ENCODE data around the gene LY86.

DNA sequence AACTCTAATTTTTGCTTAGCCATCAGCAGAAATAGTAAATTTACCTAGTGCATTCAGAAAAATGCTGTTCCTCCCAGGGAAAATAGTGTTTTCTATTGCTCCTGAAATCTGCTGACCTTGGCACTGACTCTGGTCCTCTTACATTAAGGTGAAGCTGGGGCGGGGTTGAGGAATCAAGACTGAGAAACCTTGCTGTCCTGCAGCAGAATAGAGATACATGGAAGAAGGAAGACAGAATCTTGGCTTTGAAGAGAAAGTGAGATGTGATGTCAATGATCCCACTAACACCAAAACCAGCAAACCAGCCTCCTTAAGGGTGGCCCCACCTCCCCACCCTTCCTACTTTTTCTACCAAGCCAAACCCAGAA, 840 bp upstream of the LY86 start:
- TF ChIP-seq, protein P1, sequence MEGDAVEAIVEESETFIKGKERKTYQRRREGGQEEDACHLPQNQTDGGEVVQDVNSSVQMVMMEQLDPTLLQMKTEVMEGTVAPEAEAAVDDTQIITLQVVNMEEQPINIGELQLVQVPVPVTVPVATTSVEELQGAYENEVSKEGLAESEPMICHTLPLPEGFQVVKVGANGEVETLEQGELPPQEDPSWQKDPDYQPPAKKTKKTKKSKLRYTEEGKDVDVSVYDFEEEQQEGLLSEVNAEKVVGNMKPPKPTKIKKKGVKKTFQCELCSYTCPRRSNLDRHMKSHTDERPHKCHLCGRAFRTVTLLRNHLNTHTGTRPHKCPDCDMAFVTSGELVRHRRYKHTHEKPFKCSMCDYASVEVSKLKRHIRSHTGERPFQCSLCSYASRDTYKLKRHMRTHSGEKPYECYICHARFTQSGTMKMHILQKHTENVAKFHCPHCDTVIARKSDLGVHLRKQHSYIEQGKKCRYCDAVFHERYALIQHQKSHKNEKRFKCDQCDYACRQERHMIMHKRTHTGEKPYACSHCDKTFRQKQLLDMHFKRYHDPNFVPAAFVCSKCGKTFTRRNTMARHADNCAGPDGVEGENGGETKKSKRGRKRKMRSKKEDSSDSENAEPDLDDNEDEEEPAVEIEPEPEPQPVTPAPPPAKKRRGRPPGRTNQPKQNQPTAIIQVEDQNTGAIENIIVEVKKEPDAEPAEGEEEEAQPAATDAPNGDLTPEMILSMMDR (IDR thresholded peaks at IDR 0.05; ENCODE audit: poor library complexity, severe bottlenecking), result no peak
- TF ChIP-seq RAD21 (conservative IDR thresholded peaks at IDR 0.05) (no peak), SMC3 (conservative IDR thresholded peaks at IDR 0.05; ENCODE audit: poor library complexity) (no peak), EZH2 (IDR thresholded peaks at IDR 0.05; ENCODE audit: borderline replicate concordance, insufficient read depth, low read length, poor library complexity, severe bottlenecking) (no peak), MXI1 (conservative IDR thresholded peaks at IDR 0.05; ENCODE audit: poor library complexity, severe bottlenecking) (no peak), POLR2AphosphoS5 (IDR thresholded peaks at IDR 0.05) (no peak), EP300 (conservative IDR thresholded peaks at IDR 0.05; ENCODE audit: poor library complexity, severe bottlenecking) (no peak)
- TF ChIP-seq, protein P2, sequence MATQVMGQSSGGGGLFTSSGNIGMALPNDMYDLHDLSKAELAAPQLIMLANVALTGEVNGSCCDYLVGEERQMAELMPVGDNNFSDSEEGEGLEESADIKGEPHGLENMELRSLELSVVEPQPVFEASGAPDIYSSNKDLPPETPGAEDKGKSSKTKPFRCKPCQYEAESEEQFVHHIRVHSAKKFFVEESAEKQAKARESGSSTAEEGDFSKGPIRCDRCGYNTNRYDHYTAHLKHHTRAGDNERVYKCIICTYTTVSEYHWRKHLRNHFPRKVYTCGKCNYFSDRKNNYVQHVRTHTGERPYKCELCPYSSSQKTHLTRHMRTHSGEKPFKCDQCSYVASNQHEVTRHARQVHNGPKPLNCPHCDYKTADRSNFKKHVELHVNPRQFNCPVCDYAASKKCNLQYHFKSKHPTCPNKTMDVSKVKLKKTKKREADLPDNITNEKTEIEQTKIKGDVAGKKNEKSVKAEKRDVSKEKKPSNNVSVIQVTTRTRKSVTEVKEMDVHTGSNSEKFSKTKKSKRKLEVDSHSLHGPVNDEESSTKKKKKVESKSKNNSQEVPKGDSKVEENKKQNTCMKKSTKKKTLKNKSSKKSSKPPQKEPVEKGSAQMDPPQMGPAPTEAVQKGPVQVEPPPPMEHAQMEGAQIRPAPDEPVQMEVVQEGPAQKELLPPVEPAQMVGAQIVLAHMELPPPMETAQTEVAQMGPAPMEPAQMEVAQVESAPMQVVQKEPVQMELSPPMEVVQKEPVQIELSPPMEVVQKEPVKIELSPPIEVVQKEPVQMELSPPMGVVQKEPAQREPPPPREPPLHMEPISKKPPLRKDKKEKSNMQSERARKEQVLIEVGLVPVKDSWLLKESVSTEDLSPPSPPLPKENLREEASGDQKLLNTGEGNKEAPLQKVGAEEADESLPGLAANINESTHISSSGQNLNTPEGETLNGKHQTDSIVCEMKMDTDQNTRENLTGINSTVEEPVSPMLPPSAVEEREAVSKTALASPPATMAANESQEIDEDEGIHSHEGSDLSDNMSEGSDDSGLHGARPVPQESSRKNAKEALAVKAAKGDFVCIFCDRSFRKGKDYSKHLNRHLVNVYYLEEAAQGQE (IDR thresholded peaks at IDR 0.05; ENCODE audit: borderline replicate concordance), result no peak

Data from neural cell (in vitro differentiated cells).